SU-DHL-6 (cell line): ENCODE measurements around the gene RIPK4.

Experiments used
- EZH2phosphoT487 ChIP-seq: fragments of 200-600 bp; sonication (generic), shearing (Covaris generic); conservative IDR thresholded peaks from 2 replicates; pipeline ENCODE4 v1.6.1; 2018; ENCODE audit warnings: mild to moderate bottlenecking, antibody characterized with exemption, low read length, moderate library complexity, mixed read lengths
- TF ChIP-seq, protein P1 (sequence below): fragments of 200-600 bp; sonication (generic); IDR thresholded peaks from one replicate; pipeline ENCODE4 v1.5.1; 2017; ENCODE audit warnings: antibody characterized with exemption, mild to moderate bottlenecking, low read length, moderate library complexity; ENCODE audit not compliant: insufficient read depth, poor library complexity, severe bottlenecking

DNA sequence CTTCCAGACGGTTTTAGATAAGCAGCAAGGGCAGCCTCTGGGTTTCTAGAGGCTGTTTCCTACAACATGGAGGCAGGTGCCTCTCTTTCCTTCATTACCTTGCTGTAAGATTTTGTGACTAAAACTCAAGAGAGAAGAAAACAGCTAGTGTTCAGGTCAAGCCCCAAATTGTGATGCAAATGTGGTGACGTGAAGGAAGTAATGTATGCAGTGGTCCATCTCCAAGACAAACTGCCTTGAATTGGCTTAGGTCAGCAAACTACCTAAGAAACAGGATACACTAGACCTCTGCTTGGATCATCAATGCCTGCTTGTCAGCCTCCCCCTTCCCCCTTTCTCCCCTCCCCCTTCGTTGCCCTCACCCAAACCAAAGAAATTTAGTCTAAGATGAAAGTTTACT lies 28.9 kb upstream of the RIPK4 start:
- TF ChIP-seq, protein P1, sequence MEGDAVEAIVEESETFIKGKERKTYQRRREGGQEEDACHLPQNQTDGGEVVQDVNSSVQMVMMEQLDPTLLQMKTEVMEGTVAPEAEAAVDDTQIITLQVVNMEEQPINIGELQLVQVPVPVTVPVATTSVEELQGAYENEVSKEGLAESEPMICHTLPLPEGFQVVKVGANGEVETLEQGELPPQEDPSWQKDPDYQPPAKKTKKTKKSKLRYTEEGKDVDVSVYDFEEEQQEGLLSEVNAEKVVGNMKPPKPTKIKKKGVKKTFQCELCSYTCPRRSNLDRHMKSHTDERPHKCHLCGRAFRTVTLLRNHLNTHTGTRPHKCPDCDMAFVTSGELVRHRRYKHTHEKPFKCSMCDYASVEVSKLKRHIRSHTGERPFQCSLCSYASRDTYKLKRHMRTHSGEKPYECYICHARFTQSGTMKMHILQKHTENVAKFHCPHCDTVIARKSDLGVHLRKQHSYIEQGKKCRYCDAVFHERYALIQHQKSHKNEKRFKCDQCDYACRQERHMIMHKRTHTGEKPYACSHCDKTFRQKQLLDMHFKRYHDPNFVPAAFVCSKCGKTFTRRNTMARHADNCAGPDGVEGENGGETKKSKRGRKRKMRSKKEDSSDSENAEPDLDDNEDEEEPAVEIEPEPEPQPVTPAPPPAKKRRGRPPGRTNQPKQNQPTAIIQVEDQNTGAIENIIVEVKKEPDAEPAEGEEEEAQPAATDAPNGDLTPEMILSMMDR, result no peak
- no peak for TF ChIP-seq EZH2phosphoT487
